CD4-positive, alpha-beta T cell (primary cell): ENCODE measurements around the gene ACYP2. TPM values are rescaled to one million over a fixed set of nuclear protein-coding genes. Genes with fewer than 3 reads are reported as not detected.

Experiments
- ATAC-seq: fragments of 200-7000 bp; cut with Tn5 transposase; one replicate; pipeline ENCODE4 v1.10.0; 2022; ENCODE audit warnings: mild to moderate bottlenecking; ENCODE audit not compliant: poor library complexity
- CTCF ChIA-PET: fragments of 350-600 bp; sonication (Branson Sonifier 250); formaldehyde crosslinking; loops from one replicate; lab custom pipeline; 2021; ENCODE audit warnings: antibody characterized with exemption, inconsistent platforms; lab: Charles Lee
- POLR2A ChIA-PET: fragments of 350-600 bp; sonication (Branson Sonifier 250); formaldehyde crosslinking; loops from one replicate; lab custom pipeline; 2021; ENCODE audit warnings: antibody characterized with exemption, inconsistent platforms; lab: Charles Lee
- DNase-seq, 14 experiments: peaks; one replicate each; pipeline ENCODE4 v3.0.0-alpha.2; 2013 to 2020; ENCODE audit warnings: mixed read lengths in 2 of 14
- H3K27ac ChIP-seq, 2 donors: one replicate each; pipeline versions ENCODE4 v1.5.1 to v1.7.0; 2013; ENCODE audit warnings: low read length in 2 of 2, low read depth in 1 of 2, mild to moderate bottlenecking in 1 of 2
- H3K27me3 ChIP-seq, 2 experiments: 1 replicate in 1 of 2; 2 replicates in 1 of 2; pipeline versions ENCODE4 v1.6.1 to v1.7.0; 2013; ENCODE audit warnings: low read length in 2 of 2, control low read depth in 1 of 2, mild to moderate bottlenecking in 1 of 2, moderate library complexity in 1 of 2; ENCODE audit not compliant: insufficient read depth in 2 of 2, control insufficient read depth in 1 of 2
- H3K36me3 ChIP-seq: one replicate; pipeline ENCODE4 v1.6.1; 2013; ENCODE audit warnings: low read length, control low read depth; ENCODE audit not compliant: insufficient read depth
- H3K4me1 ChIP-seq: one replicate; pipeline ENCODE4 v1.6.1; 2013; ENCODE audit warnings: low read length, control low read depth; ENCODE audit not compliant: insufficient read depth
- H3K4me3 ChIP-seq: one replicate; pipeline ENCODE4 v1.5.1; 2013; ENCODE audit warnings: mild to moderate bottlenecking, low read length, moderate library complexity
- H3K9me3 ChIP-seq, 2 experiments: 1 replicate in 1 of 2; 2 replicates in 1 of 2; pipeline versions ENCODE4 v1.6.1 to v1.7.0; 2013; ENCODE audit warnings: low read length in 2 of 2, mild to moderate bottlenecking in 2 of 2, control low read depth in 1 of 2, moderate library complexity in 1 of 2; ENCODE audit not compliant: control insufficient read depth in 1 of 2, insufficient read depth in 1 of 2
- H3K27ac Mint-ChIP-seq: one replicate; pipeline ENCODE4 v1.8.0; 2020; ENCODE audit warnings: mixed read lengths
- H3K27me3 Mint-ChIP-seq: one replicate; pipeline ENCODE4 v1.8.0; 2021; ENCODE audit warnings: mixed read lengths
- H3K36me3 Mint-ChIP-seq: one replicate; pipeline ENCODE4 v1.8.0; 2021; ENCODE audit warnings: low read depth, mixed read lengths
- H3K4me1 Mint-ChIP-seq: one replicate; pipeline ENCODE4 v1.8.0; 2021; ENCODE audit warnings: low read depth, mixed read lengths
- H3K4me3 Mint-ChIP-seq: one replicate; pipeline ENCODE4 v1.8.0; 2020; ENCODE audit warnings: mild to moderate bottlenecking, mixed read lengths
- H3K9me3 Mint-ChIP-seq: one replicate; pipeline ENCODE4 v1.8.0; 2020; ENCODE audit warnings: mixed read lengths
- intact Hi-C, 2 experiments: fragments of 100-400 bp; cut with DNase I in 1 of 2; cut with micrococcal nuclease in 1 of 2; formaldehyde crosslinking; loops; one replicate each; pipeline versions ENCODE4 v1.15.1 to v1.9.0; 2023 to 2025; cut with DNase I, micrococcal nuclease
- total RNA-seq, 174 experiments: library from RNA in 2 of 174; stranded (reverse) in 2 of 174; gene quantifications; one replicate each; pipeline ENCODE4 v1.2.3 and lab custom pipeline; 2021 to 2026
- TF ChIP-seq, protein P1 (sequence below): fragments of 200-600 bp; IDR thresholded peaks from one replicate; pipeline ENCODE4 v1.8.0; 2022; ENCODE audit warnings: antibody characterized with exemption, mild to moderate bottlenecking

Gene ACYP2
- total RNA-seq, 2 experiments from 2014 or later: 9.3 to 10.9 TPM

DNA sequence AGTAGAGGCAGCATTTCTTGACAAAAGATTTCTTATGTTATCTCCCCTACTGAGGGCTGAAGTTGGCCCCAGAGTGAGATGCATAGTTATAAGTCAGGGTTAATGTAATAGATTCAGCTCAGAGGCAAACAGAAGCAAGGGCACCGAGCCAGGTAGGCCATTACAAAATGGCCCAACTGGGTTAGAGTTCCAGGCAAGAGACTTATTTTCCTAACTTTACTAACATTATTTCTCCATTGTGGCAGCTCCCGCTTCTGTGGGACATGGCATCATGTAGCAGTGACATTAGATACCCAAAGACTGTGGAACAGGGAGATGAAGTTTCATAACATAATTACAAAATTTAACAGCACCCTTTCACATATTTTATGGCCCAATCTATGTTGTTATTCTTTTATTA lies 113.5 kb downstream of the ACYP2 start:
- H3K4me3 Mint-ChIP-seq: no peak overlapping the region
- POLR2A ChIA-PET: no interaction called here
- CTCF ChIA-PET: no interaction called here

DNA sequence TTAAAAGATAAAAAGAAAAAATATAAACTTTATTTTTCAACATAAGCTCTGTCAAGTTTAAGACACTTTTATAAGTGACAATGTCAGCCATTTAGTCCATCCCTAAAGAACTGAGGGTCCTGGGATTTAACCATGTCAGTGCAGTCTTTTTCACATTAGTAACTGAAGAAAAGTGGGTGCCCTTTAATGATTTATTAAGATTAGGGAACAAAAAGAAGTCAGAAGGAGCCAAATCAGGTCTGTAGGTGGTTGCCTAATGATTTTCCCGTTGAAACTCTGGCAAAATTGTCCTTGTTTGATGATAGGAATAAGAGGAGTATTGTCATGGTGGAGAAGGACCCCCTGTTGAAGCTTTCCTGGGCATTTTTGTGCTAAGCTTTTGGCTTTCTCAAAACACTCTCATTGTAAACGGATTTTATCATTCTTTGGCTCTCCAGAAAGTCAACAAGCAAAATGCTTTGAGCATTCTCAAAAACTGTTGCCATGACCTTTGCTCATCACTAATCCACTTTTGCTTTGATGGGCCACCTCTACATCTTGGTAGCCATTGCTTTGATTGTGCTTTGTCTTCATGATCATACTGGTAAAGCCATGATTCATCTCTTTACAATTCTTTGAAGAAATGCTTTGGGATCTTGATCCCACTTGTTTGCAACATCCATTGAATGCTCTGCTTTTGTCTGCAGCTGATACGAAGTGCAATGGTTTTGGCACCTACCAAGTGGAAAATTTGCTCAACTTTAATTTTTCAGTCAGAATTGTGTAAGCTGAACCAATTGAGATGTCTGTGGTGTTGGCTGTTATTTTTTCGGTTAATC lies 118.6 kb downstream of the ACYP2 start:
- Histone ChIP-seq H3K27ac (no peak overlapping the region), H3K4me3 (no peak overlapping the region), H3K36me3 (peaks cover 2% of the 10 kb centered on the region), H3K4me1 (no peaks in the 10 kb centered on the region), H3K9me3 (no peaks in the 10 kb centered on the region), H3K27me3 (no peaks in the 10 kb centered on the region)
- no peaks in the 10 kb centered on the region for H3K4me1 Mint-ChIP-seq
- peaks cover 7% of the 10 kb centered on the region for H3K9me3 Mint-ChIP-seq
- peaks cover 22% of the 10 kb centered on the region for H3K36me3 Mint-ChIP-seq
- intact Hi-C loops: no loop called here
- TF ChIP-seq, protein P1, sequence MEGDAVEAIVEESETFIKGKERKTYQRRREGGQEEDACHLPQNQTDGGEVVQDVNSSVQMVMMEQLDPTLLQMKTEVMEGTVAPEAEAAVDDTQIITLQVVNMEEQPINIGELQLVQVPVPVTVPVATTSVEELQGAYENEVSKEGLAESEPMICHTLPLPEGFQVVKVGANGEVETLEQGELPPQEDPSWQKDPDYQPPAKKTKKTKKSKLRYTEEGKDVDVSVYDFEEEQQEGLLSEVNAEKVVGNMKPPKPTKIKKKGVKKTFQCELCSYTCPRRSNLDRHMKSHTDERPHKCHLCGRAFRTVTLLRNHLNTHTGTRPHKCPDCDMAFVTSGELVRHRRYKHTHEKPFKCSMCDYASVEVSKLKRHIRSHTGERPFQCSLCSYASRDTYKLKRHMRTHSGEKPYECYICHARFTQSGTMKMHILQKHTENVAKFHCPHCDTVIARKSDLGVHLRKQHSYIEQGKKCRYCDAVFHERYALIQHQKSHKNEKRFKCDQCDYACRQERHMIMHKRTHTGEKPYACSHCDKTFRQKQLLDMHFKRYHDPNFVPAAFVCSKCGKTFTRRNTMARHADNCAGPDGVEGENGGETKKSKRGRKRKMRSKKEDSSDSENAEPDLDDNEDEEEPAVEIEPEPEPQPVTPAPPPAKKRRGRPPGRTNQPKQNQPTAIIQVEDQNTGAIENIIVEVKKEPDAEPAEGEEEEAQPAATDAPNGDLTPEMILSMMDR: no peak
- ChIA-PET CTCF (no interaction called here), POLR2A (no interaction called here)
- H3K4me3 Mint-ChIP-seq: no peak overlapping the region
- ATAC-seq (no peak), DNase-seq (no peak)
- no peaks in the 10 kb centered on the region for H3K27me3 Mint-ChIP-seq
- H3K27ac Mint-ChIP-seq: no peak overlapping the region

More for the DNA sequence above, 113.5 kb downstream of the ACYP2 start:
- Histone ChIP-seq H3K36me3 (peaks cover 2% of the 10 kb centered on the region), H3K4me1 (no peaks in the 10 kb centered on the region), H3K9me3 (no peaks in the 10 kb centered on the region), H3K27ac (no peak overlapping the region), H3K4me3 (no peak overlapping the region), H3K27me3 (no peaks in the 10 kb centered on the region)
- DNase-seq (no peak), ATAC-seq (no peak)
- peaks cover 14% of the 10 kb centered on the region for H3K36me3 Mint-ChIP-seq
- no peaks in the 10 kb centered on the region for H3K4me1 Mint-ChIP-seq
- intact Hi-C loops: no loop called here
- H3K27me3 Mint-ChIP-seq: no peaks in the 10 kb centered on the region
- no peaks in the 10 kb centered on the region for H3K9me3 Mint-ChIP-seq
- TF ChIP-seq, protein P1: no peak
- H3K27ac Mint-ChIP-seq: no peak overlapping the region

DNA sequence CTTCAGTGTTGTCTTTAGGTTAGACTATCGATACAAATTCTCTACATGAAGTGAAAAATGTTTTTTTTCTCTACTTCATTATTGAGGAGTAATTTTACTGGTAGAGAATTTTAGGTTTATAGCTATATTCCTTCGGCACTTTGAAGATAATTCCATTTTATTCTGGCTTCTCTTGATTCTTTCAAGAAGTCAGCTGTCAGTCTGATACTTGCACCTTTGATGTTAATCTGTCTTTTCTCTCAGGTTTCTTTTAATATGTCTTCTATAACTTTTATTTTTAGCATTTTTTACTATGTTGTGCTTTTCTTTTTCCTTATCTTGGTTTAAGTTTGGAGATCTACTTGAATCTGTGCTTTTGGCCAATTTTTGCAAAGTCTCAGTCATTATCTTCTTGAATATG lies 122.0 kb downstream of the ACYP2 start:
- H3K4me3 ChIP-seq: no peak overlapping the region
- no peak overlapping the region for H3K4me3 Mint-ChIP-seq
- no peak overlapping the region for H3K27ac ChIP-seq
- CTCF ChIA-PET: no interaction called here
- H3K4me1 ChIP-seq: no peaks in the 10 kb centered on the region
- H3K4me1 Mint-ChIP-seq: no peaks in the 10 kb centered on the region
- intact Hi-C loops: no loop called here
- no peaks in the 10 kb centered on the region for H3K27me3 Mint-ChIP-seq
- no peaks in the 10 kb centered on the region for H3K36me3 ChIP-seq
- no peaks in the 10 kb centered on the region for H3K27me3 ChIP-seq
- POLR2A ChIA-PET: no interaction called here
- no peaks in the 10 kb centered on the region for H3K9me3 ChIP-seq
- TF ChIP-seq, protein P1: no peak
- no peak for ATAC-seq
- H3K36me3 Mint-ChIP-seq: peaks cover 23% of the 10 kb centered on the region
- DNase-seq: no peak
- H3K9me3 Mint-ChIP-seq: peaks cover 7% of the 10 kb centered on the region
- H3K27ac Mint-ChIP-seq: no peak overlapping the region
